Measurements from ENCODE around the gene AKR1C1. TPM values are rescaled to one million over a fixed set of nuclear protein-coding genes. Genes with fewer than 3 reads are reported as not detected.
"Not testable (repeated sequence)": the region's sequence is repeated elsewhere in the genome, so short reads cannot be mapped to it uniquely, and the experiment has no call there.

Gene AKR1C1
- total and polyA plus RNA-seq, 2 donors (not counting 1 experiment from before 2014, with no cell fraction given), result 0.25 TPM; not detected in 1

DNA sequence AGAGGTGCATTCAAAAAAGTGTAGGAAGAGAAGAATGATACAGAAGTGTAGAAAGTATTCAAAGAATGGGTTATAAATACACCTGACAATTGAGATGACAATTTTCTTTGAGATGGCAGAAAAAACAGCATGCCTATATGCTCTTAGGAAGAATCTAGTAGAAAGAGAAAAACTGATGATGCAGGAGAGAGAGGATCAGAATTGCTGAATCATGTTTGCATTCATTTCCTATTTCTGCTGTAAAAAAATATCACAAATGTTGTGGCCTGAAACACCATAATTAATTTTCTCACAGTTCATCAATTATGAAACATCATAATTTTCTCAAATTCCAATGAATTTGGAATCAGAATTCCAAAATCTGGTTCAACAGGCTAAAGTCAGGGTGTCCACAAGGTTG lies 9.8 kb upstream of the AKR1C1 start:
- intact Hi-C loops (cut with micrococcal nuclease), result no loop called here
- TF ChIP-seq, protein P1, sequence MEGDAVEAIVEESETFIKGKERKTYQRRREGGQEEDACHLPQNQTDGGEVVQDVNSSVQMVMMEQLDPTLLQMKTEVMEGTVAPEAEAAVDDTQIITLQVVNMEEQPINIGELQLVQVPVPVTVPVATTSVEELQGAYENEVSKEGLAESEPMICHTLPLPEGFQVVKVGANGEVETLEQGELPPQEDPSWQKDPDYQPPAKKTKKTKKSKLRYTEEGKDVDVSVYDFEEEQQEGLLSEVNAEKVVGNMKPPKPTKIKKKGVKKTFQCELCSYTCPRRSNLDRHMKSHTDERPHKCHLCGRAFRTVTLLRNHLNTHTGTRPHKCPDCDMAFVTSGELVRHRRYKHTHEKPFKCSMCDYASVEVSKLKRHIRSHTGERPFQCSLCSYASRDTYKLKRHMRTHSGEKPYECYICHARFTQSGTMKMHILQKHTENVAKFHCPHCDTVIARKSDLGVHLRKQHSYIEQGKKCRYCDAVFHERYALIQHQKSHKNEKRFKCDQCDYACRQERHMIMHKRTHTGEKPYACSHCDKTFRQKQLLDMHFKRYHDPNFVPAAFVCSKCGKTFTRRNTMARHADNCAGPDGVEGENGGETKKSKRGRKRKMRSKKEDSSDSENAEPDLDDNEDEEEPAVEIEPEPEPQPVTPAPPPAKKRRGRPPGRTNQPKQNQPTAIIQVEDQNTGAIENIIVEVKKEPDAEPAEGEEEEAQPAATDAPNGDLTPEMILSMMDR (IDR thresholded peaks at IDR 0.05), result no peak
- TF ChIP-seq EZH2 (IDR thresholded peaks at IDR 0.05; ENCODE audit: borderline replicate concordance, insufficient read depth, low read depth, low read length, poor library complexity, severe bottlenecking), result no peak
- Histone ChIP-seq H3K4me3 (ENCODE audit: control extremely low read depth in 1 of 5, extremely low read depth in 1 of 5, insufficient read depth in 1 of 5, low read depth in 2 of 5, low read length in 4 of 5) (no peak overlapping the region), H3K9me3 (ENCODE audit: control extremely low read depth in 1 of 3, control insufficient read depth in 2 of 3, insufficient read depth in 1 of 3, low read length in 2 of 3) (no peaks in the 10 kb centered on the region), H3K27me3 (replicated peaks in 1 of 4; ENCODE audit: control extremely low read depth in 1 of 4, control insufficient read depth in 3 of 4, insufficient read depth in 4 of 4, low read length in 3 of 4) (no peaks in the 10 kb centered on the region), H3K4me2 (replicated peaks; ENCODE audit: low read depth, low read length, poor library complexity, severe bottlenecking) (no peak overlapping the region), H3K27ac (ENCODE audit: low read length in 2 of 2) (no peak overlapping the region), H2AFZ (ENCODE audit: insufficient read depth, low read depth, low read length, poor library complexity, severe bottlenecking) (no peak overlapping the region), H3K79me2 (ENCODE audit: control insufficient read depth, insufficient read depth, low read length) (no peaks in the 10 kb centered on the region), H3K36me3 (replicated peaks in 1 of 2; ENCODE audit: control extremely low read depth in 1 of 2, control insufficient read depth in 1 of 2, extremely low read depth in 1 of 2, insufficient read depth in 2 of 2, low read length in 1 of 2) (no peaks in the 10 kb centered on the region), H4K20me1 (ENCODE audit: control insufficient read depth, insufficient read depth, low read length, poor library complexity, severe bottlenecking) (no peaks in the 10 kb centered on the region), H3K9ac (ENCODE audit: low read length) (no peak overlapping the region), H3K4me1 (ENCODE audit: control insufficient read depth in 2 of 2, insufficient read depth in 2 of 2, low read length in 2 of 2) (no peaks in the 10 kb centered on the region)
- CTCF ChIA-PET, result no interaction called here
- no peak overlapping the region for H3K4me3 Mint-ChIP-seq
- H3K27me3 Mint-ChIP-seq, result no peaks in the 10 kb centered on the region
- H3K9me3 Mint-ChIP-seq (ENCODE audit: insufficient read depth), result no peaks in the 10 kb centered on the region
- POLR2A ChIA-PET, result no interaction called here
- no peak overlapping the region for H3K27ac Mint-ChIP-seq
- H3K4me1 Mint-ChIP-seq, result no peaks in the 10 kb centered on the region
- no peak for DNase-seq
- ATAC-seq (ENCODE audit: low read depth), result no peak

GRCh38 chr10:4956088-4956487 lies 7.1 kb upstream of the AKR1C1 start:
- H3K27ac Mint-ChIP-seq, H3K4me1 Mint-ChIP-seq, CTCF ChIA-PET: not testable (repeated sequence)

DNA sequence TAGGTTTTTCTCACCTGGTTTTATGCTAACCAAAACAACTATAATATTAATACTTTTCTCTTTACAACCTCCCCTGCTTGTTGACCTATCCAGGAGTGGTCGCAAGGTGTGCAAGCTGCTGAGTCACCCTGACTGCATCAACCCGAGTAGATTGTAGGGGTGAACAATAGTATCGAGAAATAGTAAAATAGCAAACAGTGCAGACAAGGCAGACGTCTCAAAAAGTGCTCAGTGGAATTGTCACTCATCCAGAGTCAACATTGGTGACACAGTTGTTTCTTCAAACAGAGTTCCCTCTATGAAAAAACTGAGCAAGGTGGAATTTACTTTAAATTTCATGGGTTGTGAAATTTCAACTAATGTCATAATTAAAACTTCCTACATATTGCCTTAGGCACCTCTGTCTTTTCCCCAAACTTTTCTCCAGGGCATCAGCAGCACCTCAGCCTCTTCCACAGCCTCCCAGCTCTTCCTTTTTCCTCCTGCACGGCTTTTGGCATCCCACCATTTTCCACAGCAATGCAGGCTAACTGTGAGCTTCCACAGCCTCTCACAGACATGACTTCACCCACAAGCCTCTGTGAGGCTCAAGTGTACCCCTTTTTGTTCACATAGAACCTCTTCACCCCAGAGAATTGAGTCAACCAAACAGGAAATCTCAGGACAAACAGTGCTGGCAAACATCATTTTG lies 6.1 kb upstream of the AKR1C1 start:
- DNase-seq; POLR2A ChIA-PET; H3K27me3 ChIP-seq (replicated peaks in 1 of 4; ENCODE audit: control extremely low read depth in 1 of 4, control insufficient read depth in 3 of 4, insufficient read depth in 4 of 4, low read length in 3 of 4); H3K4me1 Mint-ChIP-seq; H3K9me3 Mint-ChIP-seq (ENCODE audit: insufficient read depth); H3K9me3 ChIP-seq (ENCODE audit: control extremely low read depth in 1 of 3, control insufficient read depth in 2 of 3, insufficient read depth in 1 of 3, low read length in 2 of 3); H3K27me3 Mint-ChIP-seq; H4K20me1 ChIP-seq (ENCODE audit: control insufficient read depth, insufficient read depth, low read length, poor library complexity, severe bottlenecking); H3K27ac Mint-ChIP-seq; H3K9ac ChIP-seq (ENCODE audit: low read length); H3K4me3 Mint-ChIP-seq; intact Hi-C loops (cut with micrococcal nuclease); H3K27ac ChIP-seq (ENCODE audit: low read length in 2 of 2); H3K4me1 ChIP-seq (ENCODE audit: control insufficient read depth in 2 of 2, insufficient read depth in 2 of 2, low read length in 2 of 2); H3K36me3 ChIP-seq (replicated peaks in 1 of 2; ENCODE audit: control extremely low read depth in 1 of 2, control insufficient read depth in 1 of 2, extremely low read depth in 1 of 2, insufficient read depth in 2 of 2, low read length in 1 of 2); H3K4me3 ChIP-seq (ENCODE audit: control extremely low read depth in 1 of 5, extremely low read depth in 1 of 5, insufficient read depth in 1 of 5, low read depth in 2 of 5, low read length in 4 of 5); H3K4me2 ChIP-seq (replicated peaks; ENCODE audit: low read depth, low read length, poor library complexity, severe bottlenecking); H3K79me2 ChIP-seq (ENCODE audit: control insufficient read depth, insufficient read depth, low read length); ATAC-seq (ENCODE audit: low read depth); CTCF ChIA-PET; H2AFZ ChIP-seq (ENCODE audit: insufficient read depth, low read depth, low read length, poor library complexity, severe bottlenecking): not testable (repeated sequence)
- 69% methylated on average over 3 of the region's 5 CpGs for WGBS (ENCODE audit: insufficient coverage)

More at GRCh38 chr10:4956088-4956487, 7.1 kb upstream of the AKR1C1 start:
- H3K27me3 Mint-ChIP-seq; H3K4me3 Mint-ChIP-seq; H3K27ac ChIP-seq (ENCODE audit: low read length in 2 of 2); H3K9me3 Mint-ChIP-seq (ENCODE audit: insufficient read depth); DNase-seq; H3K4me1 ChIP-seq (ENCODE audit: control insufficient read depth in 2 of 2, insufficient read depth in 2 of 2, low read length in 2 of 2); intact Hi-C loops (cut with micrococcal nuclease); H3K79me2 ChIP-seq (ENCODE audit: control insufficient read depth, insufficient read depth, low read length); H2AFZ ChIP-seq (ENCODE audit: insufficient read depth, low read depth, low read length, poor library complexity, severe bottlenecking); POLR2A ChIA-PET; H3K4me2 ChIP-seq (replicated peaks; ENCODE audit: low read depth, low read length, poor library complexity, severe bottlenecking); H4K20me1 ChIP-seq (ENCODE audit: control insufficient read depth, insufficient read depth, low read length, poor library complexity, severe bottlenecking); H3K9me3 ChIP-seq (ENCODE audit: control extremely low read depth in 1 of 3, control insufficient read depth in 2 of 3, insufficient read depth in 1 of 3, low read length in 2 of 3); ATAC-seq (ENCODE audit: low read depth); H3K36me3 ChIP-seq (replicated peaks in 1 of 2; ENCODE audit: control extremely low read depth in 1 of 2, control insufficient read depth in 1 of 2, extremely low read depth in 1 of 2, insufficient read depth in 2 of 2, low read length in 1 of 2); H3K27me3 ChIP-seq (replicated peaks in 1 of 4; ENCODE audit: control extremely low read depth in 1 of 4, control insufficient read depth in 3 of 4, insufficient read depth in 4 of 4, low read length in 3 of 4); H3K4me3 ChIP-seq (ENCODE audit: control extremely low read depth in 1 of 5, extremely low read depth in 1 of 5, insufficient read depth in 1 of 5, low read depth in 2 of 5, low read length in 4 of 5); H3K9ac ChIP-seq (ENCODE audit: low read length): not testable (repeated sequence)
- WGBS (ENCODE audit: insufficient coverage), result no CpG with 5 or more reads among the region's 7 CpGs
